Measurements from ENCODE around the gene NCMAP. TPM values are rescaled to one million over a fixed set of nuclear protein-coding genes. Genes with fewer than 3 reads are reported as not detected.

NCMAP gene
- total RNA-seq, 1 donor from 2014 or later = 0.49 TPM

GRCh38 chr1:24636661-24637357 is 80.9 kb downstream of the NCMAP start:
- Histone ChIP-seq H3K79me2 (ENCODE audit: low read depth) (peaks cover 5% of the 10 kb centered on the region), H3K9ac (no peak overlapping the region), H3K9me3 (ENCODE audit: low read depth) (no peaks in the 10 kb centered on the region), H3K27ac (no peak overlapping the region), H3K4me3 (no peak overlapping the region), H3K36me3 (no peaks in the 10 kb centered on the region), H4K20me1 (ENCODE audit: low read depth) (no peaks in the 10 kb centered on the region), H3F3A (ENCODE audit: low read depth) (peaks cover 6% of the 10 kb centered on the region), H3K4me1 (peaks cover 5% of the 10 kb centered on the region), H2AFZ (replicated peaks) (no peak overlapping the region), H3K27me3 (peaks cover 9% of the 10 kb centered on the region), H3K4me2 (no peak overlapping the region)
- Mint-ChIP-seq H3K9me3 (no peaks in the 10 kb centered on the region), H3K27me3 (ENCODE audit: insufficient read depth, low read depth) (peaks cover 6% of the 10 kb centered on the region), H3K27ac (no peak overlapping the region), H3K4me1 (peaks cover 9% of the 10 kb centered on the region), H3K4me3 (no peak overlapping the region), H3K36me3 (no peaks in the 10 kb centered on the region)
- TF ChIP-seq EZH2phosphoT487 (IDR thresholded peaks at IDR 0.05) (no peak), CTCF (IDR thresholded peaks at IDR 0.05) (no peak), EZH2 (IDR thresholded peaks at IDR 0.05) (no peak)
- no peak for DNase-seq (ENCODE audit: low spot score)

- H3K4me1 ChIP-seq = peaks cover 7% of the 10 kb centered on the region
- peaks cover 6% of the 10 kb centered on the region for H4K20me1 ChIP-seq (ENCODE audit: low read depth)
- H3K79me2 ChIP-seq (ENCODE audit: low read depth) = peaks cover 19% of the 10 kb centered on the region
- no peak overlapping the region for H3K4me2 ChIP-seq
- Mint-ChIP-seq H3K9me3 (no peaks in the 10 kb centered on the region), H3K4me1 (peaks cover 12% of the 10 kb centered on the region), H3K36me3 (no peaks in the 10 kb centered on the region), H3K27ac (no peak overlapping the region), H3K27me3 (ENCODE audit: insufficient read depth, low read depth) (peaks cover 6% of the 10 kb centered on the region), H3K4me3 (no peak overlapping the region)
- H3K9ac ChIP-seq = no peak overlapping the region
- no peak overlapping the region for H3K27ac ChIP-seq
- DNase-seq (ENCODE audit: low spot score) = no peak
- H3K27me3 ChIP-seq = peaks cover 9% of the 10 kb centered on the region
- H3K36me3 ChIP-seq = no peaks in the 10 kb centered on the region
- no peaks in the 10 kb centered on the region for H3K9me3 ChIP-seq (ENCODE audit: low read depth)
- H3F3A ChIP-seq (ENCODE audit: low read depth) = peaks cover 13% of the 10 kb centered on the region
- no peak for TF ChIP-seq CTCF (IDR thresholded peaks at IDR 0.05)
- TF ChIP-seq EZH2phosphoT487 (IDR thresholded peaks at IDR 0.05) = no peak
- TF ChIP-seq EZH2 (IDR thresholded peaks at IDR 0.05) = no peak
- H2AFZ ChIP-seq (replicated peaks) = no peak overlapping the region
- H3K4me3 ChIP-seq = no peak overlapping the region
These were observed 83.2 kb downstream of the NCMAP start for GRCh38 chr1:24639094-24639493.

- Histone ChIP-seq H4K20me1 (ENCODE audit: low read depth) (peaks cover 14% of the 10 kb centered on the region), H2AFZ (replicated peaks) (no peak overlapping the region), H3K79me2 (ENCODE audit: low read depth) (peaks cover 26% of the 10 kb centered on the region), H3K36me3 (no peaks in the 10 kb centered on the region), H3K4me1 (peaks cover 14% of the 10 kb centered on the region), H3K4me2 (no peak overlapping the region), H3K27ac (no peak overlapping the region), H3K27me3 (peaks cover 9% of the 10 kb centered on the region), H3K9ac (no peak overlapping the region), H3K9me3 (ENCODE audit: low read depth) (no peaks in the 10 kb centered on the region), H3F3A (ENCODE audit: low read depth) (peaks cover 13% of the 10 kb centered on the region), H3K4me3 (no peak overlapping the region)
- peaks cover 19% of the 10 kb centered on the region for H3K4me1 Mint-ChIP-seq
- H3K4me3 Mint-ChIP-seq = no peak overlapping the region
- peaks cover 6% of the 10 kb centered on the region for H3K27me3 Mint-ChIP-seq (ENCODE audit: insufficient read depth, low read depth)
- no peak for TF ChIP-seq CTCF (IDR thresholded peaks at IDR 0.05)
- TF ChIP-seq EZH2phosphoT487 (IDR thresholded peaks at IDR 0.05) = no peak
- TF ChIP-seq EZH2 (IDR thresholded peaks at IDR 0.05) = no peak
- H3K9me3 Mint-ChIP-seq = no peaks in the 10 kb centered on the region
- H3K36me3 Mint-ChIP-seq = peaks cover 2% of the 10 kb centered on the region
- no peak overlapping the region for H3K27ac Mint-ChIP-seq
- DNase-seq (ENCODE audit: low spot score) = no peak
These were observed 84.0 kb downstream of the NCMAP start for GRCh38 chr1:24639881-24640280.
